Progenitor cell of endocrine pancreas (in vitro differentiated cells): ENCODE data around the gene C2orf92. TPM values are rescaled to one million over a fixed set of nuclear protein-coding genes. Genes with fewer than 3 reads are reported as not detected.

Experiments used
- DNase-seq: peaks from one replicate; pipeline ENCODE4 v3.0.0; 2021; ENCODE audit warnings: low spot score; ENCODE audit not compliant: unreplicated experiment
- H3K27ac Mint-ChIP-seq: 2 replicates; pipeline ENCODE4 v1.8.0; 2021; ENCODE audit warnings: mild to moderate bottlenecking, moderate library complexity, mixed read lengths
- H3K27me3 Mint-ChIP-seq: 2 replicates; pipeline ENCODE4 v1.8.0; 2021; ENCODE audit warnings: mixed read lengths
- H3K36me3 Mint-ChIP-seq: 2 replicates; pipeline ENCODE4 v1.8.0; 2022; ENCODE audit warnings: mixed read lengths; ENCODE audit not compliant: insufficient read depth
- H3K4me1 Mint-ChIP-seq: 2 replicates; pipeline ENCODE4 v1.8.0; 2021; ENCODE audit warnings: low read depth, mixed read lengths
- H3K4me3 Mint-ChIP-seq: 2 replicates; pipeline ENCODE4 v1.8.0; 2021; ENCODE audit warnings: low read depth, mild to moderate bottlenecking, moderate library complexity, mixed read lengths
- H3K9me3 Mint-ChIP-seq: 2 replicates; pipeline ENCODE4 v1.8.0; 2021; ENCODE audit warnings: low read depth, mixed read lengths
- total RNA-seq: library from RNA; stranded (reverse); gene quantifications from 2 replicates; pipeline ENCODE4 v1.2.1, GENCODE V29; 2021
- TF ChIP-seq, protein P1 (sequence below): fragments of 200-600 bp; sonication (generic); IDR thresholded peaks from one replicate; pipeline ENCODE4 v1.5.0; 2021; ENCODE audit warnings: antibody characterized with exemption, mild to moderate bottlenecking; ENCODE audit not compliant: unreplicated experiment

C2orf92 gene
- total RNA-seq, 1 donor from 2014 or later: 15.9 TPM

DNA sequence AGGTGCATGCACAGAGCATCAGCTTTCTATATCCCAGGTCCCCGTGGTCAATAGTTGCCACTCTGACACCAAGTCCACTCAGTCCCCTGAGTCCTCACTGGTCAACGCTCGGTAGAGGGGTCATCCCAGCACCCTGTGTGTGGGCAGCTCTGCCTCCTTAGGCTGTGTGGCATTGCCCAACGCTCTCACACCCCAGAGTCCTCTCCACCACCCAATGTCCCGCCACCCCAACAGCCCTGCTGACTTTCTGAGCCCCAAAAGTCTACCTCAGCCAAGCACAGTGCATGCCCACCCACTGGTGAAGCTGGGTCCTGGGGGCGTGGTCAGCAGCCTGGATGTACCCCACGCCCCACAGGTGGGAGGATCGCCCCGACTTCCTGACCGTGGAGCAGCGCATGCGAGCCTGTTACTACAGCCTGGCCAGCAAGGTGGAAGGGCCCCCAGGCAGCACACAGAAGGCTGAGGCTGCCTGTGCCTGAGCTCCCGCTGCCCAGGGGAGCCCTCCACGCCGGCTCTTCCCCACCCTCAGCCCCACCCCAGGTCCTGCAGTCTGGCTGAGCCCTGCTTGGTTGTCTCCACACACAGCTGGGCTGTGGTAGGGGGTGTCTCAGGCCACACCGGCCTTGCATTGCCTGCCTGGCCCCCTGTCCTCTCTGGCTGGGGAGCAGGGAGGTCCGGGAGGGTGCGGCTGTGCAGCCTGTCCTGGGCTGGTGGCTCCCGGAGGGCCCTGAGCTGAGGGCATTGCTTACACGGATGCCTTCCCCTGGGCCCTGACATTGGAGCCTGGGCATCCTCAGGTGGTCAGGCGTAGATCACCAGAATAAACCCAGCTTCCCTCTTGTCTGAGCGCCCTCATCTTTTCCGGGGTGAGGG, 69.7 kb downstream of the C2orf92 start:
- no peak for DNase-seq
- Mint-ChIP-seq H3K4me1 (peaks cover 7% of the 10 kb centered on the region), H3K4me3 (no peak overlapping the region), H3K36me3 (peaks cover 12% of the 10 kb centered on the region), H3K27ac (peak overlapping the region; percentile 59), H3K27me3 (no peaks in the 10 kb centered on the region), H3K9me3 (peaks cover 7% of the 10 kb centered on the region)
- TF ChIP-seq, protein P1, sequence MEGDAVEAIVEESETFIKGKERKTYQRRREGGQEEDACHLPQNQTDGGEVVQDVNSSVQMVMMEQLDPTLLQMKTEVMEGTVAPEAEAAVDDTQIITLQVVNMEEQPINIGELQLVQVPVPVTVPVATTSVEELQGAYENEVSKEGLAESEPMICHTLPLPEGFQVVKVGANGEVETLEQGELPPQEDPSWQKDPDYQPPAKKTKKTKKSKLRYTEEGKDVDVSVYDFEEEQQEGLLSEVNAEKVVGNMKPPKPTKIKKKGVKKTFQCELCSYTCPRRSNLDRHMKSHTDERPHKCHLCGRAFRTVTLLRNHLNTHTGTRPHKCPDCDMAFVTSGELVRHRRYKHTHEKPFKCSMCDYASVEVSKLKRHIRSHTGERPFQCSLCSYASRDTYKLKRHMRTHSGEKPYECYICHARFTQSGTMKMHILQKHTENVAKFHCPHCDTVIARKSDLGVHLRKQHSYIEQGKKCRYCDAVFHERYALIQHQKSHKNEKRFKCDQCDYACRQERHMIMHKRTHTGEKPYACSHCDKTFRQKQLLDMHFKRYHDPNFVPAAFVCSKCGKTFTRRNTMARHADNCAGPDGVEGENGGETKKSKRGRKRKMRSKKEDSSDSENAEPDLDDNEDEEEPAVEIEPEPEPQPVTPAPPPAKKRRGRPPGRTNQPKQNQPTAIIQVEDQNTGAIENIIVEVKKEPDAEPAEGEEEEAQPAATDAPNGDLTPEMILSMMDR: no peak

DNA sequence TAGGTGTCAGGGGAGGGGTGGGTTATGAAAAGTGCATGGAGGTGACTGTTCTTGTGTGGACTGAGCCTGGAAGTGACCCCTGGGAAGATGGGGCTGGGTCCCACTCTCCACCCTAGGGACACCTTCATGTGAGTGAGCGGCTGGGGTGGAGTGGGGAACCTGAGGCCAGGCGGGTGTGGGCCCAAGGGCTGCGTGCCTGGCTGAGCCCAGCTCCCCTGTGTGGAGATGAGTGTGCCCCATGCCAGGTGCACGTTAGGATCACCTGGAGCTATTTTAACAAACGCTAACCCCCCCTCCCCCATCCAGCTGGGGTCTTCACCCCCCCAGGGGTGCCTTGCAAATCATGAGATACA, 70.4 kb downstream of the C2orf92 start:
- Mint-ChIP-seq H3K36me3 (peaks cover 14% of the 10 kb centered on the region), H3K9me3 (peaks cover 10% of the 10 kb centered on the region), H3K27ac (no peak overlapping the region), H3K4me3 (no peak overlapping the region), H3K4me1 (peaks cover 7% of the 10 kb centered on the region), H3K27me3 (no peaks in the 10 kb centered on the region)
- no peak for DNase-seq
- TF ChIP-seq, protein P1: no peak

GRCh38 chr2:97740590-97741182, 71.2 kb downstream of the C2orf92 start:
- peaks cover 14% of the 10 kb centered on the region for H3K36me3 Mint-ChIP-seq
- H3K27me3 Mint-ChIP-seq: no peaks in the 10 kb centered on the region
- peak overlapping the region; percentile 92 for H3K27ac Mint-ChIP-seq
- peak; percentile 27 for DNase-seq
- H3K4me3 Mint-ChIP-seq: no peak overlapping the region
- TF ChIP-seq, protein P1: peak; percentile 73
- peaks cover 10% of the 10 kb centered on the region for H3K9me3 Mint-ChIP-seq
- H3K4me1 Mint-ChIP-seq: peaks cover 7% of the 10 kb centered on the region

DNA sequence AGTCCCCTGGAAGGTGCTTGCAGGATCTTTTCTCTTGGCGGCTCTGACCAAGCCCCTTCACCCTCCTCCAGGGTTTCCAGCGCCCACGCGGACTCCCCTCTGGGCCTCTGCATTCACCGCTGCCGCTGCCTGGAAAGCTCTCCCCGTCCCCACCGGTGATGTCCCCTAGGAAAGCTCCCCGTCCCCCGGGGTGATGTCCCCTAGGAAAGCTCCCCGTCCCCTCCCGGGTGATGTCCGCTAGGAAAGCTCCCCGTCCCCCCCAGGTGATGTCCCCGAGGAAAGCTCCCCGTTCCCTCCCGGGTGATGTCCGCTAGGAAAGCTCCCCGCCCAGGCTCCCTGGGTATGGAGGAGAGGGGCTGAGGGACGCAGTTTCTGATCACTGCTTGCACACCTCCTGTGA, 71.7 kb downstream of the C2orf92 start:
- no peak for DNase-seq
- peaks cover 10% of the 10 kb centered on the region for H3K9me3 Mint-ChIP-seq
- TF ChIP-seq, protein P1: no peak
- H3K4me1 Mint-ChIP-seq: peaks cover 8% of the 10 kb centered on the region
- no peaks in the 10 kb centered on the region for H3K27me3 Mint-ChIP-seq
- H3K27ac Mint-ChIP-seq: no peak overlapping the region
- peaks cover 14% of the 10 kb centered on the region for H3K36me3 Mint-ChIP-seq
- no peak overlapping the region for H3K4me3 Mint-ChIP-seq

DNA sequence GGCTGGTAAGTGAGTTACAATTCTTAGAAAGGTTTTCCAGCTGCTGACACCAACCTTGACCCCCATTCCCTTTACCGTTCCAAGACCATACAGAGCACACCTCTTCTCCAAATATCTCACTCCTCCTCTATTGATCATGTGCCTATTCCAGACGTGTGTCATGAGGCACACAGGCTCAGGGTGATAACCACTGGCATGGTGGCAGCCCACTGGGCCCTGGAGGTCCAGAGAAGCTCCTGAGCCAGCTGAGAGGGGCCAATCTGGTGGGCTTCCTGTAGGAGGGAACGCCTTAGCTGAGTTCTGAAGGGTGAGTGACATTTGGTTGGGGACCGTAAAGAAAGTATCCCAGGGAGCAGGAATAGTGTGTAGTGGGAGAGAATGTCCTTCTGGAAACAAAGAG, 72.2 kb downstream of the C2orf92 start:
- Mint-ChIP-seq H3K27me3 (no peaks in the 10 kb centered on the region), H3K9me3 (peaks cover 10% of the 10 kb centered on the region), H3K27ac (peak overlapping the region; percentile 81), H3K36me3 (peaks cover 14% of the 10 kb centered on the region), H3K4me1 (peaks cover 11% of the 10 kb centered on the region), H3K4me3 (no peak overlapping the region)
- TF ChIP-seq, protein P1: no peak
- no peak for DNase-seq
